Stimulated activated CD8-positive, alpha-beta memory T cell treated with anti-CD3 and anti-CD28 coated beads, Interleukin-2, amount 100 ng/mL, for 48 hours (primary cell): ENCODE results near the gene APELA.
"Not testable (repeated sequence)": the region's sequence is repeated elsewhere in the genome, so short reads cannot be mapped to it uniquely, and the experiment has no call there.

ENCODE experiments used
- DNase-seq, 2 donors: peaks; one replicate each; pipeline ENCODE4 v3.0.0-alpha.2; 2020; ENCODE audit warnings: low read depth in 2 of 2

APELA gene

GRCh38 chr4:164924670-164925238 lies 47.8 kb downstream of the APELA start:
- no peak for DNase-seq

GRCh38 chr4:164926301-164926700 lies 49.3 kb downstream of the APELA start:
- DNase-seq: no peak

DNA sequence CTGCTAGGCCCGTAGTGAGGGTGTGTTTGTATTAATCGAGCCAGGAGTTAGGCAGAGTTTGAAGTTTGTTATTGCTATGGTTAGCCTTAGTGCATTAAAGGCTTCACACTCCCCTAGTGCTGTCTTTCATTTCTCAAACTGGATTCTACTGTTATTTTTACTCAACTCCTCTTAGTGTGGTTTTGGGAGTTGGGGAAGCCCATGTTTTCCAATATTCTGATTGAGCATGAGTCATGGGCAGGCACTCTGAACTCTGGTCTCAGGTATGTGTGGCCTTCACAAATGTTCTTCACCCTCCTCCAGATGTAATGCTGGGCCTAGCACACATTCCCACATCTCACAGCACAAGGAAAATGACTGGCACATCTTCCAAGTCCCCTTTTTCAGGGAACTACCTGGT lies 50.1 kb downstream of the APELA start:
- DNase-seq: not testable (repeated sequence)

DNA sequence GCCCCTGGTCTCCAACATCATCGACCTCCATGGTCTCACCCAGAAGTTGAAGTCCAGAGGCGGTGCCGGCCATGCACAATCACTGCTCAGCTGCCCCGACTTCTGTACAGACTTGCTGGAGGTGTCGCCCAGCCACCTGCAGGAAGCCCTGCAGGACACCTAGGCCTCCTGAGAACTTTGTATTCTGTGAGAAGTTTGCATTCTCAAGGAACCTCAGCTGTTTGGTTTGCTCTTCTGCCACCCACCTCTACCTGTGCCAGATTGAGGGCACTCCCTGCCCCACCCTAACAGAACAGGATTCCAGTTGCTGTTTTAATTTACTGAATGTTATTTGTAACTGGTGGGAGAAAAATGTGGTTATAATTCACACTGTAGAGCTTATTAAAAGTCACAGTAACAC lies 53.7 kb downstream of the APELA start:
- DNase-seq: no peak

DNA sequence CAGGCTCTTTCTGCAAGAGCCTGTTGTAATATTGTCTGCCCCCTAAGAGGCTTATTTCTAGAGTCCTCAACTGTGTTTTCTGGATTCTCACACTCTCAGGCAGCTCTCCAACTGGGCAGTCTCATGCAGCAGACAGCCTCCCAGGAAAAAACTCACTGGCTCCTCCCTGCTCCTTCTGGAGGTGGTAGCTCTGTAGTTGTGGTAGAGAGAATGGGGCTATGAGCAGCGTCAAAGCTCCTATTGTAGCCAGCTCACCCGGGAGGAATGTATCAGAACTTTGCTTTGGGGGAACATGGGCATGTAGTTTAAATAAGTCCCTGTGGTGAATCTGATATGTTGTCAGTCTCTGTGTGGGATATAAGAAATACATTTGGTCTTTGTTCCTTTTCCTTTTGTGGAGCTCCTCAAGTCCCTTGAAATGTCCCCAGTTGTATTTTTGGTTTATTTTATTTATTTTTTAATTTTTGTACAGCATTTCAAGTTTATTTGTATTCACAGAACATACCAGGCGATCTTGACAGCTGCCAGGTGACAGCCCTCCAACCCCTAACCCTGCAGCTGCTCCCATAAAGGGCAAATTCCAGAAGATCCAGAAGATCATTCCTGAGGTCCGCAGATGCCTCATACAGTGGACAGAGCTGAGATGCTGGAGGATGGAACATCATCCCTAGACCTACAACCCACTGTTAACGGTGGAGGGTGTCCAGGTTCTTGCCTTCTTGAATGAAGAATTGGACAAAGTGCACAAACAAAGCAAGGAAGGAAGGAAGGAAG lies 54.8 kb downstream of the APELA start:
- no peak for DNase-seq

DNA sequence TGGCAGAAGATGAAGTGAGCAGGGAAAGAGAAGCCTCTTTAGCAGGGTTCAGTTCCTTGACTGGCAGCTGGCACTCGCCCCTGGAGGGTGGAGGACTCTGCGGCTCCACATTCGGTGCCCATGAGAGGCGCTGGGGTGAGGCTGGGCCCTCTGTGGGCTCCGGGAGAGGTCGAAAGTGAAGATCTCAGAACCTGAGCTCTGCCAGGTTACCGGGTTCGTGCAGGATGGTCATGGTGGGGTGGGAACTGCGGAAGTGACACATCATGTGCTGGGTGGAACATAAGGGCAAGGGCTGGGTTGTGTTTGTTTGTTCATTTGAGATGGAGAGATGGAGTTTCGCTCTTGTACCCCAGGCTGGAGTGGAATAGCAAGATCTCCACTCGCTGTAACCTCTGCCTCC lies 56.3 kb downstream of the APELA start:
- no peak for DNase-seq

GRCh38 chr4:164935363-164935762 lies 58.4 kb downstream of the APELA start:
- DNase-seq: no peak

DNA sequence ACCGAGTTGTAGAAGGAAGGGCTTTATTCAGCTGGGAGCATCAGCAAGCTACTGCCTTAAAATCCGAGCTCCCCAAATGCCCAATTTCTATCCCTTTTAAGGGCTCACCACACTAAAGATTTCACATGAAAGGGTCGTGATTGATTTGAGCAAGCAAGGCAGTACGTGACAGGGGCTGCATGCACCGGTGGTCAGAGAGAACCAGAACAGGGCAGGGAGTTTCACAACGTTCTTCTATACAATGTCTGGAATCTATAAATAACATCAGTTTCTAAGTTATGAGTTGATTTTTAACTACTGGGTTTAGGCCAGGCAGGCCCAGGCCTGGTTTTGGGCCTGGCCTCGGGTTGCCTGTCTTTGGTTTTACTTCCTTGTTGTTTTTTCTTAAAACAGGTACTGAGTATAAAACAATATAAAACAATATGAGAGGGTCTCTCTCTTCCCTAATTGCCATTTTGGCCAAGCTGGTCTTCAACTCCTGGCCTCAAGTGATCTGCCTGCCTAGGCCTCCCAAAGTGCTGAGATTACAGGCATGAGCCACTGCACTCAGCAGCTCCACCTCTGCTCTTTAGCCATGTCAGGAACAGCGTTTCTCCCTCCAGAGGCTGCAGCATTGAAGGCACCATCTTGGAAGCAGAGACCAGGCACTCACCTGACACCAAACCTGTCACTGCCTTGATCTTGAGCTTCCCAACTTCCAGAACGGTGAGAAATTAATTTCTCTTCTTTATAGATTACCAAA lies 59.1 kb downstream of the APELA start:
- not testable (repeated sequence) for DNase-seq

DNA sequence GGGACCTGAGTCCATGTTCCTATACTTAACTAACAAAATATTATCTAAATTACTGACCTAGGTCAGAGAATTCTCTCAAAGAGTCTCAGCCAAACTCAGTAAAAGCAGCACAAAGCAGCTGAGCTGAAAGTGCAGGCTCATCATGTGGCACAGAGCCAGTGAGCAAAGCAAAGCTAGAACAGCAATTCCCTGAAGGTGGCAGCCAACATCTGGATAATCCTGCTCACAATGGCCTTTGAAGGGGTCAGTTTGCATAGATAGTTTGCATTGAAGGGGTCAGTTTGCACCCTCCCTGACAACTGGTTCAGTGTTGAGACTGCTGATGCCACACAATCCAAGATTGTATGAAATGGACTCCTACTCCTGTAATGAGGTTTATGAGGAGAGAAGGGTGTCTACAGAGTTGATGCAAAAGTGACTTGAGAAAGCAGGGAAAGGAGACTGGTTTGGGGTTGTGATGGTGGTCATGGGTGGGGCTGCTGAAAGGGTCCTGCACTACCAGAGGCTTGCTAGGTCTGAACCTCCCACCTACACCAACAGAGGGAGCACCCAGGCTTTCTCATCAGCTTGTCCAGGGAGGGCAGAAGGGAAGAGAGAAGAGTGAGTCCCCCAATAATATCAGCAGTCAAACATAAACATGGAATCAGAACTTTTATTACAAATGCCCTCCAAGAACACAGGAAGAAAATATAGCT lies 60.7 kb downstream of the APELA start:
- DNase-seq: no peak

DNA sequence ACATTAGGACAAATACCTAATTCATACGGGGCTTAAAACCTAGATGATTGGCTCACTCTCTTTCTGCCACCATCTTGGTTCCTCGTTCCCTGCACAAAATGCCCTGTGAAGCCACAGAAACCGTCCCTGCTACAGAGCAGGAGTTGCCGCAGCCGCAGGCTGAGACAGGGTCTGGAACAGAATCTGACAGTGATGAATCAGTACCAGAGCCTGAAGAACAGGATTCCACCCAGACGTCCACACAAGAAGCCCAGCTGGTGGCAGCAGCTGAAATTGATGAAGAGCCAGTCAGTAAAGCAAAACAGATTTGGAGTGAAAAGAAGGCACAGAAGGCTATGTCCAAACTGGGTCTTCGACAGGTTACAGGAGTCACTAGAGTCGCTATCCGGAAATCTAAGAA lies 66.2 kb downstream of the APELA start:
- DNase-seq: no peak

DNA sequence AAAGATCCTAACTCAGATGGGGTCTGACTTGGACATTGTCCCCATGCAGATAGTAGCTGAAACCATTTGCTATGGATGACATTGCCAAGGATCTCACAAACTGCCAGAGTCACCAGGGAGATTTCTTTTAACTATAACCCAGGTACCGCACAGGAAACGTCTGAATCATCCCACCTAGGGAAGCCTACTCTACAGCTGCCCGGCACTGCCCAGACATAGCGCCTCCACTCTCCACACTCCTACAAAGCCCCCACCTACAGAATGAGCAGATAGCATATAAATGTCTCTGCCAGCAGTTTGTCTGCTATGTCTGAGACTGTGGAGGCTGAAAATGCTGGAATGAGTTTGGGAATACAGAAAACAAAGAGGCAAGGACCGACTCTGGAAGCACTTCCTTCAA lies 68.2 kb downstream of the APELA start:
- no peak for DNase-seq

DNA sequence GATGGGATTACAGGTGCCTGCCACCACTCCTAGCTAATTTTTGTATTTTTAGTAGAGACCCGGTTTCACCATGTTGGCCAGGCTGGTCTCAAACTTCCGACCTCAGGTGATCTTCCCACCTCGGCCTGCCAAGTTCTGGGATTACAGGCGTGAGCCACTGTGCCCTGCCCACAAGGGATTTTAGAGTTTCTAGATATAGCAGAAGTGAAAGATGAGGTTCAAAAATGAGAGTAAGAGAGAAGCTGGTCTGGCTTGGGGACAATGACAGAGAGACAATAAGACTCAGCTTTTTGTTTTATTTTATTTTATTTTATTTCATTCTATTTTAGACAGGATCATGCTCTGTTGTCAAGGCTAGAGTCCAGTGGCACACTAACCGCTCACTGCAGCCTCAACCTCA lies 69.8 kb downstream of the APELA start:
- DNase-seq: no peak
